ENCODE results near the gene PDE4D.

- TF ChIP-seq POLR2AphosphoS5 (IDR thresholded peaks at IDR 0.05; ENCODE audit: insufficient read depth, low read depth, low read length) = no peak
- no peak for TF ChIP-seq CTCF (IDR thresholded peaks at IDR 0.05; ENCODE audit: extremely low read depth in 1 of 2, insufficient read depth in 1 of 2, low read depth in 1 of 2, low read length in 2 of 2)
- TF ChIP-seq EZH2 (IDR thresholded peaks at IDR 0.05; ENCODE audit: borderline replicate concordance, low read depth, low read length, severe bottlenecking) = no peak
- no peak for TF ChIP-seq MYC (IDR thresholded peaks at IDR 0.05; ENCODE audit: low read depth, low read length)
- no peak for TF ChIP-seq GATA2 (IDR thresholded peaks at IDR 0.05; ENCODE audit: insufficient read depth, insufficient read length, low read depth, low read length)
These were observed 248.1 kb downstream of the PDE4D start for GRCh38 chr5:59645380-59645779.

Measured in endothelial cell of umbilical vein (primary cell).